HEK293T (cell line): ENCODE results near the gene PHAX.
"Not testable (repeated sequence)": the region's sequence is repeated elsewhere in the genome, so short reads cannot be mapped to it uniquely, and the experiment has no call there.

Experiments used
- ELF4 ChIP-seq: fragments of 450-650 bp; IDR thresholded peaks from 2 replicates; pipeline ENCODE4 v1.6.1; 2017; ENCODE audit warnings: antibody characterized with exemption
- FOXM1 ChIP-seq: fragments of 450-650 bp; IDR thresholded peaks from 2 replicates; pipeline ENCODE4 v1.6.1; 2017; ENCODE audit warnings: mild to moderate bottlenecking, borderline replicate concordance
- HDGF ChIP-seq: fragments of 450-650 bp; IDR thresholded peaks from 2 replicates; pipeline ENCODE4 v1.6.1; 2017; ENCODE audit warnings: antibody characterized with exemption, borderline replicate concordance

DNA sequence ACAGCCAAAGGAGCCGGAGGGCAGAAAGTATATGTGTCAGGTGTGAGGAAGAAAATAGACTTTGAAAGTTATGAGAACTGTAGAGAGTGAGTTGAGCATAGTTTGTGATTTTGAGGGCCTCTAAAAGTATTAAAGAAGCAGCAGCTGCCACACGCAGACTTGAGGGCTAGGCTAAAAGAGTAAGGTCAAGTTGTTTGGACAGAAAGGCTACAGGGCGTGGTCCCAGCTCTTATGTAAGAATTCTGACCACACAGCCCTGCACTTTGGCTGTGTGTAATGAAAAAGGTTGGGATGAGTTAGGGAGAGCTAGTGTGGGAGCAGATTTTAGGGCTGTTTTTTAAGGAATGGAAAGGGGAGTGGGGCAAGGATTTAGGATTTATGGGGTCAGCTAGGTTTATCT lies 70.9 kb downstream of the PHAX start:
- TF ChIP-seq HDGF, FOXM1, ELF4: not testable (repeated sequence)
